NCI-H446 treated with DMSO at 0.1 percent for 48 hours (cell line): ENCODE measurements around the gene RPL22L1.
"Not testable (repeated sequence)": the region's sequence is repeated elsewhere in the genome, so short reads cannot be mapped to it uniquely, and the experiment has no call there.

Experiments
- DNase-seq: peaks from one replicate; lab custom pipeline; 2025; lab: John Stamatoyannopoulos, UW

The RPL22L1 gene

GRCh38 chr3:170878688-170879087 lies 8.7 kb upstream of the RPL22L1 start:
- DNase-seq, result not testable (repeated sequence)

- DNase-seq, result not testable (repeated sequence)
These were observed 7.3 kb upstream of the RPL22L1 start for GRCh38 chr3:170877311-170877710.

GRCh38 chr3:170876537-170876936 lies 6.5 kb upstream of the RPL22L1 start:
- no peak for DNase-seq

GRCh38 chr3:170869239-170869590 lies 780 bp downstream of the RPL22L1 start:
- DNase-seq, result no peak

- DNase-seq, result no peak
These were observed 1.3 kb downstream of the RPL22L1 start for GRCh38 chr3:170868577-170869238.

- no peak for DNase-seq
These were observed 2.7 kb downstream of the RPL22L1 start for GRCh38 chr3:170867143-170867937.

GRCh38 chr3:170866499-170866898 lies 3.5 kb downstream of the RPL22L1 start:
- no peak for DNase-seq

GRCh38 chr3:170865209-170866094 lies 4.5 kb downstream of the RPL22L1 start:
- DNase-seq, result no peak

GRCh38 chr3:170864525-170865208 lies 5.3 kb downstream of the RPL22L1 start:
- no peak for DNase-seq

GRCh38 chr3:170863816-170864215 lies 6.2 kb downstream of the RPL22L1 start:
- DNase-seq, result no peak

- DNase-seq, result no peak
These were observed 7.2 kb downstream of the RPL22L1 start for GRCh38 chr3:170862618-170863374.

GRCh38 chr3:170858599-170858998 lies 11.4 kb downstream of the RPL22L1 start:
- DNase-seq, result no peak

GRCh38 chr3:170852324-170852723 lies 17.7 kb downstream of the RPL22L1 start:
- DNase-seq, result no peak

- no peak for DNase-seq
These were observed 21.6 kb downstream of the RPL22L1 start for GRCh38 chr3:170848292-170848917.

GRCh38 chr3:170844377-170844776 lies 25.6 kb downstream of the RPL22L1 start:
- no peak for DNase-seq

GRCh38 chr3:170840291-170840859 lies 29.6 kb downstream of the RPL22L1 start:
- DNase-seq, result no peak

- no peak for DNase-seq
These were observed 30.4 kb downstream of the RPL22L1 start for GRCh38 chr3:170839518-170840100.

- DNase-seq, result no peak
These were observed 33.5 kb downstream of the RPL22L1 start for GRCh38 chr3:170836491-170836890.

GRCh38 chr3:170835336-170835735 lies 34.7 kb downstream of the RPL22L1 start:
- peak; percentile 86 for DNase-seq

GRCh38 chr3:170830580-170830979 lies 39.4 kb downstream of the RPL22L1 start:
- DNase-seq, result no peak
